ENCODE measurements around the gene PTH2. TPM values are rescaled to one million over a fixed set of nuclear protein-coding genes. Genes with fewer than 3 reads are reported as not detected.
"Not testable (repeated sequence)": the region's sequence is repeated elsewhere in the genome, so short reads cannot be mapped to it uniquely, and the experiment has no call there.

Gene PTH2
- total RNA-seq, 2 experiments from 2014 or later: not detected

- H3K9me3 Mint-ChIP-seq: no peaks in the 10 kb centered on the region
- CTCF ChIA-PET: interaction anchor here (0.5 to 4.1 kb wide), 18 partner anchors 8 to 176 kb away, joined by 3 to 48 read pairs (median 6); partner anchors contain the start of genes ALDH16A1, PIH1D1 and SLC17A7
These were observed 32.3 kb downstream of the PTH2 start for GRCh38 chr19:49390929-49391359.

GRCh38 chr19:49390131-49390928 lies 32.9 kb downstream of the PTH2 start:
- Mint-ChIP-seq H3K36me3 (no peaks in the 10 kb centered on the region), H3K27ac (no peak overlapping the region), H3K9me3 (no peaks in the 10 kb centered on the region), H3K4me3 (peak overlapping the region; percentile 16), H3K27me3 (peaks cover 2% of the 10 kb centered on the region), H3K4me1 (ENCODE audit: low read depth) (peaks cover 19% of the 10 kb centered on the region)
- POLR2A ChIA-PET: no interaction called here
- CTCF ChIA-PET: interaction anchor here (1.1 to 4.1 kb wide), 10 partner anchors 16 to 89 kb away, joined by 3 to 48 read pairs (median 12); partner anchors contain the start of genes PIH1D1 and SLC17A7
- intact Hi-C loops (cut with micrococcal nuclease): no loop called here
- DNase-seq: no peak

More at GRCh38 chr19:49390929-49391359, 32.3 kb downstream of the PTH2 start:
- intact Hi-C loops (cut with micrococcal nuclease): no loop called here
- H3K36me3 Mint-ChIP-seq: no peaks in the 10 kb centered on the region
- no peak overlapping the region for H3K27ac Mint-ChIP-seq
- H3K4me1 Mint-ChIP-seq (ENCODE audit: low read depth): peaks cover 19% of the 10 kb centered on the region
- POLR2A ChIA-PET: no interaction called here
- H3K4me3 Mint-ChIP-seq: no peak overlapping the region
- no peak for DNase-seq
- H3K27me3 Mint-ChIP-seq: peaks cover 2% of the 10 kb centered on the region

- no peak overlapping the region for H3K27ac Mint-ChIP-seq
- H3K4me3 Mint-ChIP-seq: no peak overlapping the region
- H3K9me3 Mint-ChIP-seq: no peaks in the 10 kb centered on the region
- peaks cover 2% of the 10 kb centered on the region for H3K27me3 Mint-ChIP-seq
- CTCF ChIA-PET: interaction anchor here (0.9 to 4.1 kb wide), 3 partner anchors 55 to 86 kb away, joined by 4 to 40 read pairs (median 22); no protein-coding TSS in a partner anchor
- H3K4me1 Mint-ChIP-seq (ENCODE audit: low read depth): peaks cover 19% of the 10 kb centered on the region
- POLR2A ChIA-PET: no interaction called here
- intact Hi-C loops (cut with micrococcal nuclease): no loop called here
- no peaks in the 10 kb centered on the region for H3K36me3 Mint-ChIP-seq
- DNase-seq: no peak
These were observed 33.8 kb downstream of the PTH2 start for GRCh38 chr19:49389406-49389805.

GRCh38 chr19:49387936-49388372 lies 35.3 kb downstream of the PTH2 start, which contains the start of gene KASH5:
Gene KASH5 (plus strand): TSS chr19:49388249. CDS start chr19:49390884, 2,635 bp downstream.
- peaks cover 2% of the 10 kb centered on the region for H3K27me3 Mint-ChIP-seq
- H3K9me3 Mint-ChIP-seq: no peaks in the 10 kb centered on the region
- H3K36me3 Mint-ChIP-seq: no peaks in the 10 kb centered on the region
- peak within 1 kb of the TSS; percentile 84 for H3K27ac Mint-ChIP-seq
- peak within 1 kb of the TSS; percentile 61 for H3K4me3 Mint-ChIP-seq
- peak; percentile 94 for DNase-seq
- POLR2A ChIA-PET: no interaction called here
- intact Hi-C loops (cut with micrococcal nuclease): no loop called here
- CTCF ChIA-PET: no interaction called here
- peaks cover 19% of the 10 kb centered on the region for H3K4me1 Mint-ChIP-seq (ENCODE audit: low read depth)

- Mint-ChIP-seq H3K27ac (no peak overlapping the region), H3K27me3 (no peaks in the 10 kb centered on the region), H3K36me3 (no peaks in the 10 kb centered on the region), H3K9me3 (peaks cover 6% of the 10 kb centered on the region), H3K4me3 (no peak overlapping the region), H3K4me1 (ENCODE audit: low read depth) (peaks cover 9% of the 10 kb centered on the region)
- CTCF ChIA-PET: interaction anchor here (1.4 to 1.6 kb wide), 2 partner anchors 8 to 82 kb away, joined by 4 to 9 read pairs; no protein-coding TSS in a partner anchor
- DNase-seq: no peak
- POLR2A ChIA-PET: interaction anchor here (0.6 kb wide), 1 partner anchor 13 kb away, joined by 3 read pairs; no protein-coding TSS in a partner anchor
- intact Hi-C loops (cut with micrococcal nuclease): no loop called here
These were observed 39.6 kb downstream of the PTH2 start for GRCh38 chr19:49383599-49383998.

- Mint-ChIP-seq H3K9me3 (peaks cover 6% of the 10 kb centered on the region), H3K4me1 (ENCODE audit: low read depth) (peaks cover 3% of the 10 kb centered on the region), H3K4me3 (no peak overlapping the region), H3K27me3 (no peaks in the 10 kb centered on the region), H3K36me3 (no peaks in the 10 kb centered on the region), H3K27ac (no peak overlapping the region)
- CTCF ChIA-PET: interaction anchor here (1.4 to 1.6 kb wide), 2 partner anchors 9 to 81 kb away, joined by 4 to 9 read pairs; no protein-coding TSS in a partner anchor
- POLR2A ChIA-PET: no interaction called here
- no peak for DNase-seq
- intact Hi-C loops (cut with micrococcal nuclease): no loop called here
These were observed 40.6 kb downstream of the PTH2 start for GRCh38 chr19:49382639-49383038.

GRCh38 chr19:49380391-49380790 lies 42.9 kb downstream of the PTH2 start:
- ChIA-PET CTCF (interaction anchor here (0.9 kb wide), 1 partner anchor 125 kb away, joined by 3 read pairs; no protein-coding TSS in a partner anchor), POLR2A (no interaction called here)
- Mint-ChIP-seq H3K4me1 (ENCODE audit: low read depth) (no peaks in the 10 kb centered on the region), H3K27me3 (peaks cover 2% of the 10 kb centered on the region), H3K36me3 (no peaks in the 10 kb centered on the region), H3K27ac (no peak overlapping the region), H3K9me3 (peaks cover 6% of the 10 kb centered on the region), H3K4me3 (no peak overlapping the region)
- intact Hi-C loops (cut with micrococcal nuclease): no loop called here
- DNase-seq: no peak

GRCh38 chr19:49378512-49378911 lies 44.7 kb downstream of the PTH2 start:
- H3K4me3 Mint-ChIP-seq: no peak overlapping the region
- H3K27me3 Mint-ChIP-seq: peaks cover 2% of the 10 kb centered on the region
- no peak for DNase-seq
- H3K27ac Mint-ChIP-seq: no peak overlapping the region
- H3K36me3 Mint-ChIP-seq: no peaks in the 10 kb centered on the region
- H3K9me3 Mint-ChIP-seq: peaks cover 6% of the 10 kb centered on the region
- ChIA-PET POLR2A (no interaction called here), CTCF (interaction anchor here (0.8 kb wide), 1 partner anchor 73 kb away, joined by 3 read pairs; the partner anchor contains the start of gene PIH1D1)
- intact Hi-C loops (cut with micrococcal nuclease): no loop called here
- no peaks in the 10 kb centered on the region for H3K4me1 Mint-ChIP-seq (ENCODE audit: low read depth)

- ChIA-PET POLR2A (no interaction called here), CTCF (interaction anchor here (0.6 to 1.2 kb wide), 2 partner anchors 17 to 74 kb away, joined by 4 read pairs; no protein-coding TSS in a partner anchor)
- Mint-ChIP-seq H3K4me3 (no peak overlapping the region), H3K27me3 (peaks cover 2% of the 10 kb centered on the region), H3K27ac (no peak overlapping the region), H3K36me3 (no peaks in the 10 kb centered on the region), H3K4me1 (ENCODE audit: low read depth) (no peaks in the 10 kb centered on the region), H3K9me3 (peaks cover 1% of the 10 kb centered on the region)
- no peak for DNase-seq
- intact Hi-C loops (cut with micrococcal nuclease): no loop called here
These were observed 48.4 kb downstream of the PTH2 start for GRCh38 chr19:49374665-49375434.

- DNase-seq; CTCF ChIA-PET; H3K36me3 Mint-ChIP-seq; H3K27me3 Mint-ChIP-seq; intact Hi-C loops (cut with micrococcal nuclease); H3K27ac Mint-ChIP-seq; H3K4me1 Mint-ChIP-seq (ENCODE audit: low read depth); H3K4me3 Mint-ChIP-seq; POLR2A ChIA-PET: not testable (repeated sequence)
- peaks cover 13% of the 10 kb centered on the region for H3K9me3 Mint-ChIP-seq
These were observed 50.1 kb downstream of the PTH2 start for GRCh38 chr19:49373174-49373573.
